Measurements from ENCODE around the gene TRAF6.
"Not testable (repeated sequence)": the region's sequence is repeated elsewhere in the genome, so short reads cannot be mapped to it uniquely, and the experiment has no call there.

Gene TRAF6

GRCh38 chr11:36492724-36493304, 17.3 kb downstream of the TRAF6 start:
- peak; percentile 77 for DNase-seq (ENCODE audit: low spot score)

- DNase-seq (ENCODE audit: low spot score) = no peak
These were observed 19.9 kb downstream of the TRAF6 start for GRCh38 chr11:36490026-36490806.

- peak; percentile 34 for DNase-seq (ENCODE audit: low spot score)
These were observed 22.0 kb downstream of the TRAF6 start for GRCh38 chr11:36488096-36488495.

GRCh38 chr11:36487619-36488018, 22.5 kb downstream of the TRAF6 start:
- DNase-seq (ENCODE audit: low spot score) = peak; percentile 32

GRCh38 chr11:36485298-36486002, 24.6 kb downstream of the TRAF6 start:
- DNase-seq (ENCODE audit: low spot score) = no peak

GRCh38 chr11:36483042-36483441, 27.0 kb downstream of the TRAF6 start:
- DNase-seq (ENCODE audit: low spot score) = not testable (repeated sequence)

- DNase-seq (ENCODE audit: low spot score) = no peak
These were observed 29.2 kb downstream of the TRAF6 start for GRCh38 chr11:36480833-36481232.

GRCh38 chr11:36478700-36479329, 31.3 kb downstream of the TRAF6 start:
- peak; percentile 58 for DNase-seq (ENCODE audit: low spot score)

GRCh38 chr11:36475192-36475591, 34.9 kb downstream of the TRAF6 start:
- DNase-seq (ENCODE audit: low spot score) = no peak

- DNase-seq (ENCODE audit: low spot score) = no peak
These were observed 38.5 kb downstream of the TRAF6 start for GRCh38 chr11:36471577-36471976.

- DNase-seq (ENCODE audit: low spot score) = peak; percentile 5
These were observed 39.9 kb downstream of the TRAF6 start for GRCh38 chr11:36469881-36470802.

GRCh38 chr11:36469063-36469462, 41.0 kb downstream of the TRAF6 start:
- DNase-seq (ENCODE audit: low spot score) = peak; percentile 13

- no peak for DNase-seq (ENCODE audit: low spot score)
These were observed 42.2 kb downstream of the TRAF6 start for GRCh38 chr11:36467916-36468315.

- no peak for DNase-seq (ENCODE audit: low spot score)
These were observed 43.1 kb downstream of the TRAF6 start for GRCh38 chr11:36467012-36467411.

- no peak for DNase-seq (ENCODE audit: low spot score)
These were observed 44.5 kb downstream of the TRAF6 start for GRCh38 chr11:36465449-36466163.

- DNase-seq (ENCODE audit: low spot score) = no peak
These were observed 45.4 kb downstream of the TRAF6 start for GRCh38 chr11:36464720-36465119.

- DNase-seq (ENCODE audit: low spot score) = no peak
These were observed 46.3 kb downstream of the TRAF6 start for GRCh38 chr11:36463781-36464180.

GRCh38 chr11:36462321-36462720, 47.8 kb downstream of the TRAF6 start:
- no peak for DNase-seq (ENCODE audit: low spot score)

- no peak for DNase-seq (ENCODE audit: low spot score)
These were observed 49.9 kb downstream of the TRAF6 start for GRCh38 chr11:36460220-36460619.

- DNase-seq (ENCODE audit: low spot score) = no peak
These were observed 51.0 kb downstream of the TRAF6 start for GRCh38 chr11:36459046-36459445.

Measured in NAMALWA (cell line).